ENCODE measurements around the gene EARS2. TPM values are rescaled to one million over a fixed set of nuclear protein-coding genes. Genes with fewer than 3 reads are reported as not detected.
A peak's percentile ranks its signal among the peaks of the same experiment; 100 is the strongest.

EARS2 gene
- total and polyA plus RNA-seq, 9 donors, result 13.1 to 20.7 (median 17.9) TPM

GRCh38 chr16:23530062-23530461 lies 27.1 kb downstream of the EARS2 start:
- WGBS (ENCODE audit: insufficient coverage), result 100% methylated on average over 1 of the region's 5 CpGs
- Histone ChIP-seq H3K4me1 (ENCODE audit: control insufficient read depth, insufficient read depth, low read length) (peaks cover under 1% of the 10 kb centered on the region), H3K36me3 (ENCODE audit: control insufficient read depth, insufficient read depth, low read length) (peaks cover 77% of the 10 kb centered on the region), H3K27me3 (ENCODE audit: control insufficient read depth, insufficient read depth, low read length) (no peaks in the 10 kb centered on the region), H3K9me3 (replicated peaks; ENCODE audit: control insufficient read depth, low read depth, low read length) (no peaks in the 10 kb centered on the region), H3K4me3 (ENCODE audit: low read length) (no peak overlapping the region), H3K27ac (ENCODE audit: low read length) (no peak overlapping the region)
- no peak for DNase-seq

- Histone ChIP-seq H3K9me3 (replicated peaks; ENCODE audit: control insufficient read depth, low read depth, low read length) (no peaks in the 10 kb centered on the region), H3K36me3 (ENCODE audit: control insufficient read depth, insufficient read depth, low read length) (peaks cover 73% of the 10 kb centered on the region), H3K4me1 (ENCODE audit: control insufficient read depth, insufficient read depth, low read length) (no peaks in the 10 kb centered on the region), H3K4me3 (ENCODE audit: low read length) (no peak overlapping the region), H3K27me3 (ENCODE audit: control insufficient read depth, insufficient read depth, low read length) (no peaks in the 10 kb centered on the region), H3K27ac (ENCODE audit: low read length) (no peak overlapping the region)
- WGBS (ENCODE audit: insufficient coverage), result 80% methylated on average over 2 of the region's 10 CpGs
- no peak for DNase-seq
These were observed 28.4 kb downstream of the EARS2 start for GRCh38 chr16:23528644-23529310.

- no peaks in the 10 kb centered on the region for H3K4me1 ChIP-seq (ENCODE audit: control insufficient read depth, insufficient read depth, low read length)
- no peak overlapping the region for H3K27ac ChIP-seq (ENCODE audit: low read length)
- H3K36me3 ChIP-seq (ENCODE audit: control insufficient read depth, insufficient read depth, low read length), result peaks cover 73% of the 10 kb centered on the region
- no peaks in the 10 kb centered on the region for H3K9me3 ChIP-seq (replicated peaks; ENCODE audit: control insufficient read depth, low read depth, low read length)
- WGBS (ENCODE audit: insufficient coverage), result 80% methylated on average over 6 of the region's 11 CpGs
- H3K4me3 ChIP-seq (ENCODE audit: low read length), result no peak overlapping the region
- no peak for DNase-seq
- no peaks in the 10 kb centered on the region for H3K27me3 ChIP-seq (ENCODE audit: control insufficient read depth, insufficient read depth, low read length)
These were observed 29.0 kb downstream of the EARS2 start for GRCh38 chr16:23527961-23528643.

- no peaks in the 10 kb centered on the region for H3K4me1 ChIP-seq (ENCODE audit: control insufficient read depth, insufficient read depth, low read length)
- H3K4me3 ChIP-seq (ENCODE audit: low read length), result no peak overlapping the region
- peaks cover 58% of the 10 kb centered on the region for H3K36me3 ChIP-seq (ENCODE audit: control insufficient read depth, insufficient read depth, low read length)
- 81% methylated on average over 2 of the region's 3 CpGs for WGBS (ENCODE audit: insufficient coverage)
- DNase-seq, result no peak
- H3K27me3 ChIP-seq (ENCODE audit: control insufficient read depth, insufficient read depth, low read length), result no peaks in the 10 kb centered on the region
- H3K9me3 ChIP-seq (replicated peaks; ENCODE audit: control insufficient read depth, low read depth, low read length), result no peaks in the 10 kb centered on the region
- no peak overlapping the region for H3K27ac ChIP-seq (ENCODE audit: low read length)
These were observed 32.3 kb downstream of the EARS2 start for GRCh38 chr16:23524886-23525285.

- Histone ChIP-seq H3K27ac (ENCODE audit: low read length) (peak overlapping the region; percentile 21), H3K4me1 (ENCODE audit: control insufficient read depth, insufficient read depth, low read length) (no peaks in the 10 kb centered on the region), H3K9me3 (replicated peaks; ENCODE audit: control insufficient read depth, low read depth, low read length) (no peaks in the 10 kb centered on the region), H3K36me3 (ENCODE audit: control insufficient read depth, insufficient read depth, low read length) (peaks cover 55% of the 10 kb centered on the region), H3K4me3 (ENCODE audit: low read length) (no peak overlapping the region), H3K27me3 (ENCODE audit: control insufficient read depth, insufficient read depth, low read length) (no peaks in the 10 kb centered on the region)
- no peak for DNase-seq
- 73% methylated on average over 6 of the region's 7 CpGs for WGBS (ENCODE audit: insufficient coverage)
These were observed 33.2 kb downstream of the EARS2 start for GRCh38 chr16:23523876-23524385.

- peaks cover 49% of the 10 kb centered on the region for H3K36me3 ChIP-seq (ENCODE audit: control insufficient read depth, insufficient read depth, low read length)
- H3K27ac ChIP-seq (ENCODE audit: low read length), result peak overlapping the region; percentile 42
- H3K4me3 ChIP-seq (ENCODE audit: low read length), result no peak overlapping the region
- no peaks in the 10 kb centered on the region for H3K27me3 ChIP-seq (ENCODE audit: control insufficient read depth, insufficient read depth, low read length)
- peaks cover 1% of the 10 kb centered on the region for H3K4me1 ChIP-seq (ENCODE audit: control insufficient read depth, insufficient read depth, low read length)
- peak; percentile 19 for DNase-seq
- WGBS (ENCODE audit: insufficient coverage), result 86% methylated on average over 6 of the region's 6 CpGs
- no peaks in the 10 kb centered on the region for H3K9me3 ChIP-seq (replicated peaks; ENCODE audit: control insufficient read depth, low read depth, low read length)
These were observed 33.8 kb downstream of the EARS2 start for GRCh38 chr16:23523321-23523720.

- Histone ChIP-seq H3K36me3 (ENCODE audit: control insufficient read depth, insufficient read depth, low read length) (peaks cover 38% of the 10 kb centered on the region), H3K4me1 (ENCODE audit: control insufficient read depth, insufficient read depth, low read length) (peaks cover 4% of the 10 kb centered on the region), H3K27ac (ENCODE audit: low read length) (no peak overlapping the region), H3K9me3 (replicated peaks; ENCODE audit: control insufficient read depth, low read depth, low read length) (no peaks in the 10 kb centered on the region), H3K4me3 (ENCODE audit: low read length) (no peak overlapping the region), H3K27me3 (ENCODE audit: control insufficient read depth, insufficient read depth, low read length) (no peaks in the 10 kb centered on the region)
- DNase-seq, result no peak
- WGBS (ENCODE audit: insufficient coverage), result 100% methylated on average over 1 of the region's 4 CpGs
These were observed 35.2 kb downstream of the EARS2 start for GRCh38 chr16:23521965-23522364.

- no peak overlapping the region for H3K27ac ChIP-seq (ENCODE audit: low read length)
- 100% methylated on average over 1 of the region's 4 CpGs for WGBS (ENCODE audit: insufficient coverage)
- H3K27me3 ChIP-seq (ENCODE audit: control insufficient read depth, insufficient read depth, low read length), result no peaks in the 10 kb centered on the region
- peaks cover 4% of the 10 kb centered on the region for H3K4me1 ChIP-seq (ENCODE audit: control insufficient read depth, insufficient read depth, low read length)
- H3K9me3 ChIP-seq (replicated peaks; ENCODE audit: control insufficient read depth, low read depth, low read length), result no peaks in the 10 kb centered on the region
- H3K36me3 ChIP-seq (ENCODE audit: control insufficient read depth, insufficient read depth, low read length), result peaks cover 37% of the 10 kb centered on the region
- DNase-seq, result no peak
- H3K4me3 ChIP-seq (ENCODE audit: low read length), result no peak overlapping the region
These were observed 36.0 kb downstream of the EARS2 start for GRCh38 chr16:23521037-23521743.

GRCh38 chr16:23520500-23520899 lies 36.6 kb downstream of the EARS2 start:
- Histone ChIP-seq H3K4me1 (ENCODE audit: control insufficient read depth, insufficient read depth, low read length) (peaks cover 4% of the 10 kb centered on the region), H3K27ac (ENCODE audit: low read length) (no peak overlapping the region), H3K36me3 (ENCODE audit: control insufficient read depth, insufficient read depth, low read length) (peaks cover 37% of the 10 kb centered on the region), H3K4me3 (ENCODE audit: low read length) (no peak overlapping the region), H3K27me3 (ENCODE audit: control insufficient read depth, insufficient read depth, low read length) (no peaks in the 10 kb centered on the region), H3K9me3 (replicated peaks; ENCODE audit: control insufficient read depth, low read depth, low read length) (no peaks in the 10 kb centered on the region)
- WGBS (ENCODE audit: insufficient coverage), result 100% methylated on average over 2 of the region's 4 CpGs
- no peak for DNase-seq

GRCh38 chr16:23519282-23519681 lies 37.9 kb downstream of the EARS2 start:
- Histone ChIP-seq H3K4me3 (ENCODE audit: low read length) (no peak overlapping the region), H3K36me3 (ENCODE audit: control insufficient read depth, insufficient read depth, low read length) (peaks cover 34% of the 10 kb centered on the region), H3K27ac (ENCODE audit: low read length) (no peak overlapping the region), H3K27me3 (ENCODE audit: control insufficient read depth, insufficient read depth, low read length) (no peaks in the 10 kb centered on the region), H3K9me3 (replicated peaks; ENCODE audit: control insufficient read depth, low read depth, low read length) (no peaks in the 10 kb centered on the region), H3K4me1 (ENCODE audit: control insufficient read depth, insufficient read depth, low read length) (peaks cover 4% of the 10 kb centered on the region)
- WGBS (ENCODE audit: insufficient coverage), result 100% methylated on average over 1 of the region's 5 CpGs
- no peak for DNase-seq

Measured in muscle of leg (tissue), 11 donors.